NCI-H345 treated with DMSO at 0.1 percent for 48 hours (cell line): ENCODE results near the gene NAPA.

ENCODE experiments used
- DNase-seq: peaks from one replicate; lab custom pipeline; 2025; ENCODE audit not compliant: unreplicated experiment; lab: John Stamatoyannopoulos, UW

The NAPA gene

DNA sequence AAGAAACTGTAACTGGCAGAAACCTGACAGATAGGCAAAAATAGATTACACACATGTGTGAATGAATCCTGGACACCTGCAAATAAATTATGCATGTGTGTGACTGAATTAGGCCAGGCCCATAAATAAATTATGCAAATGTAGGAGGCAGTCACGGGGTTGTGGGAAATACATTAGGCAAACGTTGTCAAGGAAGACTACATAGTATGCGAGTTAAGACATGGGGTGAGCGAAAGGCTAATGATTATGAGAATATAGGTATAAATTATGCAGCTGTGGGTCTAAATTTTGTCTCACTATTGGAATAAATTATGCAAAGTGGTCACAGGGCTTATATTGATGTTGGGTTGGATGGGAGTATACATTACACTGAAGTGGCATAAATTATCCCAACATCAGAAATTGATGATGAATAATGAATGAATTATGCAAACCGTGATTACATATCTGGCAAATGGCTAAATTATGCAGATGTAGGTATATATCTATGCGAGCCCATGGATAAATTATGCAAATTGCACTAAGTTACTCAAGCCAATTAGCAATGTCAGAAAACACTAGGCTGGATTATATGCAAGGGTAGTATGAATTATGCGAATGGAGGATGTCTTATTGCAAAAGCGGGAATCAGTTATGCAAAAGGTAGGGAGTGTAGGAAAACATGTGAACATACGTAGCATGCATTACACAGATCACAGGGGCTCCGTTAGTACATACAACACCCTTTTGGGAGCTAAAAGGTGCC lies 50.0 kb downstream of the NAPA start:
- no peak for DNase-seq

DNA sequence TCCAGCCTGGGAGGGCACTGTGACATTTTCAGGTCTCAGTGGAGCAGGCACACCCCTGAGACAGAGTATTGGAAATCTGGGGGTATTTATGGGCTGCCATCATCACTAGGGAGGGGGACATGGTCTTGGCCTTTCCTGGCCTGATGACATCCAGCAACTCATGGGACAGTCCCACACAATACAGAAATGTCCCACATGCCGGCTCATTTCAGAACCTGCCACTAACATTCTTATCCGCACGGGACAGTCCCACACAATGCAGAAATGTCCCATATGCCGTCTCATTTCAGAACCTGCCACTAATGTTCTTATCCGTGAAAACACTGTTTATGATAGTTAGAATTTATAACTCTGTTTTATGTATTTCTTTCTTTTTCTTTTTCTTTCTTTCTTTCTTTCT lies 53.0 kb downstream of the NAPA start:
- DNase-seq, result no peak

DNA sequence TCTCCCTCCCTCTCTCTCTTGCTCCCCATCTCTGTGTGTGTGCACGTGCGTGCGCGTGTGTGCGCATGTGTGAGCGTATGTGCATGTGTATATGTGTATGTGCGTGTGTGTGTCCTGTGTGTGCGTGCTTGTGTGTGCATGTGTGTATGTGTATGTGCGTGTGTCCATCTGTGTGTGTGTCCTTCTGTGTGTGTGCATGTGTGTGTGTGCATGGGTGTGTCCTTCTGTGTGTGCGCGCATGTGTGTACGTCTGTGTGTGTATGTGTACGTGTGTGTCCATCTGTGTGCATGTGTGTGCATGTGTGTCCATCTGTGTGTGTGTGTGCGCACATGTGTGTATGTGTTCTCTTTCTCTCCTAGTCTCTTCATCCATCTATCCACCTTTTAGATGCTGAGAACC lies 55.4 kb downstream of the NAPA start:
- no peak for DNase-seq

DNA sequence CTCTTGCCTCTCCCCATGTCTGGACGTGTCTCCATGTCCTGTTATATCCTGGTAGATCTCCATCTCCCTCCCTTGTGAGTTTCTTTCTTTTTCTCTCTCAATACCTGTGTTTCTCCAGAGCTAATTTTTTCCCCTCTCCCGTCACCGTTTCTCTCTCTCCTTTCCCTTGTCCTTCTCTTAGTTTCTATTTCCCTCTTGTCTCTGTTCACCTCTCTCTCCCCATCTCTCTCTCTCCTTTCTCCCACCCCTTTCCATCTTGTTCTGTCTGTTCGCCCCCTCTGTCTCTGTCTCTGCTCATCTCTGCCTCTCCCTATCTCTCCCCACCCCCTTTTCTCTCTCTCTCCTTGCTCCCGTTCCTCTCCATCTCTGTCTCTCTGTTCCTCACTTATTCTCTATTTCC lies 56.2 kb downstream of the NAPA start:
- no peak for DNase-seq

DNA sequence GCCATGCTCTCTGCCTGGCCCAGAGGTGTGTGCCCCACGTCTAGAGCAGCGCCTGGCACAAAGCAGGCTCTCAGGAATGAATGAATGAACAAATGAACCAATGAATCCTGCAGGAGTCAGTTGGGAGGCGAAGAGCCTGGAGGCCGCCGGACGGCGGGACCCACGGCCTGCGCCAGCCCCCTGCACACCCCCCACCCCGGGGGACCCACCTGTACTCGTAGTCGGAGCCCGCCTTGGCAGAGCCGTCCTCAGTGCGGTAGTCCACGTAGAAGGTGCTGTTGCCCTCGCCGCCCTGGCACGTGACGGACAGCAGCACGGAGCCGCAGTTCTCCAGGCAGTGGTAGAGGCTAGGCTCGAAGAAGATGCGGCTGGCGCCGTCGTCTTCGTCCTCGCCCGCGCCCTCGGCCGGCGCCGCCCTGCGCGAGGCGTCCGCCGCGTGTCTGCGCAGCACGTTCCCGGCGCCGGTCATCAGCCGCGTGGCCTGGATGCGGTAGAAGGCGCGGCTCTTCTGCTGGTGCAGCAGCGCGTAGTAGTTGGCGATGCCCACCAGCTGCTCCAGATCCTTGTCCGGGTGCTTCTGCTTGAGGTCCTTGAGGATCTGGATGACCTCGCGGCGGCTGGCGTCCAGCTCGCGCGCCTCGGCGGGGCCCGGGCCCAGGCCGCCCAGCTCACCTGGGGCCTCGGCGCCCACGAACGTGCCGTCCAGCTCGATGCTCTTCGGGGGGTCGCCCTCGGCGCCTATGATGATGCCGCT lies 58.0 kb downstream of the NAPA start:
- DNase-seq, result no peak

DNA sequence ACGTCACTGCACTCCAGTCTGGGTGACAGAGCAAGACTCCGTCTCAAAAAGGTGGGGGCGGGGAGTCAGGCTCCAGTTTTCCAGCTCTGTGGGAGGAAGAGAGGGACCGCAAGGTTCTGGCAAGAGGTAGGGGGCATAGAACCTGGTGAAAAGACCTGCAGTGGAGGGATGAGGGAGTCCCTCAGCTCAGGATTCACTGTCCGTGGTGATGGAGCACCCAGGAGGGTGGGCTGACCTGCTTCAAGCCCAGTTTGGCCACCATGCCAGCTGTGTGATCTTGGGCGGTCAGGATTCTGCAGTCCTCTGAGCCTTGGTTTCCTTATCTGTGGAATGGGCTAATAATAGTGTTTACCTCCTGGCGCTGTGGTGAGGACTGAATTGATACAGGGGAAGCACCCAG lies 64.4 kb downstream of the NAPA start:
- DNase-seq, result no peak

DNA sequence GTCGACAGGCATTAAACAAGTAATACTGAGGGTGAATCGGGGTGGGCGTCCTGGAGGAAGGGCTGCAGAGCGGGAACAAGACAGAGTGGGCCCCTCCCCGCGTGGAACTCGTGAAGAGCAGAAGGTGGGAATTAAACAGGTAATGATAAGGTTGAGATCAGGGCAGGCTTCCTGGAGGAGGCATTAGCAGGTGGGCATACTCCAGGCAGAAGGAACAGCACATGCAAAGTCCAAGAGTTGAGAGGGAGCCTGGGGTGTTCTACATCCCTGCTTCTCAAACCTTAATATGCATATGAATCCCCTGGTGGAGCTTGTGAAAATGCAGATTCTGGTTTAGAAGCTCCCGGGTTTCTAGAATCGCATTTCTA lies 66.5 kb downstream of the NAPA start:
- no peak for DNase-seq

- DNase-seq, result no peak
These were observed 67.1 kb downstream of the NAPA start for GRCh38 chr19:47447470-47448359.

- no peak for DNase-seq
These were observed 68.1 kb downstream of the NAPA start for GRCh38 chr19:47446534-47447469.

DNA sequence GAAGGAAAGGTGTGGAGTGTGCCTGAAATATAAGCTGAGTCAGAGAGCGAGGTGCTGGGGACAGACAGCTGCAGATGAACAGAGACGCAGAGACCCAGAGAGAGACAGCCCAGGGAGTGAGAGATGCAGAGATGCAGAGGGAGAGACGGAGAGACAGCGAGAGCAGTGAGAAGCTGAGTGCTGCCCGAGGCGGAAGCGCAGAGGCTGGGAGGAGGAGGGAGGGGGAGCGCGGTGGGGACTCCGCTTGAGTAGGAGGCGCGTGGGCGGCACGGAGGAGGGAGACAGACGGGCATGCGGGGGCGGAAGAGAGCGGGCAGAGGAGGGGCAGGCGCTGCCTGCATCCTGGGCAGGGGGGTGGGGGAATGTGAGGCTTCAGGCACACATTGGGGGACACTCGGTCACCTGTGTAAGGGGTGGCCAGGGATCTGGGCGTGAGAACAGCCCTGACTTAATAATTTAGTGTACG lies 68.9 kb downstream of the NAPA start:
- no peak for DNase-seq

DNA sequence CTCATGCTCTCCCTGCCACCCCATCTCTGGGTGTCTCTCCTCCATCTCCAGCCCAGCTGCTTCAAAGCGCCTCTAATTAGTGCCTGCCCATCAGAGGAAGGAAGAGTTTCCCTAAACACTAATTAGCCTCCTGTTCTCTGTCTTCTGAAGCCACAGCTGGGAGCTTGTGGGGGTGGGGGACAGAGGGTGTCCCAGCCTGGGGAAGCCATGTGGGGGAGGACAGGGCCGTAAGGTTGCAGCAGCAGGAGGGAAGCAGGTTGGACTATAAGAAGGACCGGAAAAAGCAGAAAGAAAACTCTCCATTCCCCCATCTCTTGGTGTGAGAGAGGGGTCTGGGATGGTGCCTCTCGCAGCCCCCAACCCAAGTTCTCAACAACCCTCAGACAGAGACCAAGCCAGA lies 69.3 kb downstream of the NAPA start:
- DNase-seq, result no peak

DNA sequence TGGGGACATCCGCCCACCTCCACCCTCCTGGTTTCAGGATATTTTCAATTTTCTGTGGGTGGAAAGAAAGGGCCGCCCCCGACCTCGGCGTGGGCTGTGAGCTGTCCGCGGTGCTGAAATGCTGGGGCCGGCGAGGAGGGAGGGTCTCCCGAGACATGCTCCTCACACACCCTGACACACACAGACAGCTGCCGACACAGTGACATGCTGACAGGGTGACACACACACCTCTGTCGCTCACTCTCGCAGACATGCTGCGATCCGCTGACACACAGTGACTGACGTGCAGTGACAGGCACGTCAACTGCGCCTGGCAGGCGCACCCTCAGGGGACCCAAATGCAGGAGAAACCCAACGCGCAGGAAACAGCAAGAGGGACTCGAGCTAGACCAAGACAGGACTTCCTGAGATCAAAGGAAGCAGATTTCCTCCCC lies 70.5 kb downstream of the NAPA start:
- no peak for DNase-seq

DNA sequence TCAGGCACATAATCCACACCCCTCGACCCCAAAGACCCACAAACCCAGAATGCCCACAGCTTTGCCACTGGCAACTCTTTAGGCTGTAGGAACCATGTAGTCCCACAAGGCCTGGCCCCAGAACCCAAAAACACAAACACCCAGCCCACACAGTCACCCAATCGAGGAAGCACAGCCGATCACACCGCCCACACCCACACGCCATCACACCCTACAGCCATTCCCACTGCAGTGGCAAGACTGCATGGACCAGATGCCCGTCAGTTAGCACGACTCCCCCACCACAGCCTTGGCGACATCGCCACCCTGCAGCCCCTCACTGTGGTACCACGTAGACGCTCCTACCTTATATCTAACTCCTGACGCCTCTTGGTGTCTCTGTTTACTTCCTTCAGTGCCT lies 71.5 kb downstream of the NAPA start:
- no peak for DNase-seq

GRCh38 chr19:47438793-47439220 lies 76.1 kb downstream of the NAPA start:
- DNase-seq, result no peak
